H9 (cell line): Measurements from ENCODE around the gene COL23A1. TPM values are rescaled to one million over a fixed set of nuclear protein-coding genes. Genes with fewer than 3 reads are reported as not detected.

Experiments used
- DNase-seq: peaks from one replicate; pipeline ENCODE4 v3.0.0-alpha.2; 2017
- H2AFZ ChIP-seq: one replicate; pipeline ENCODE4 v1.6.1; 2013; ENCODE audit warnings: mild to moderate bottlenecking, low read length, control low read depth, moderate library complexity
- H2AK5ac ChIP-seq: 2 replicates; pipeline ENCODE4 v1.6.1; 2013; ENCODE audit warnings: low read length, control low read depth, mixed read lengths; ENCODE audit not compliant: insufficient read length
- H2BK120ac ChIP-seq: one replicate; pipeline ENCODE4 v1.6.1; 2013; ENCODE audit warnings: low read depth, mild to moderate bottlenecking, low read length, control low read depth, inconsistent platforms; ENCODE audit not compliant: poor library complexity, severe bottlenecking
- H2BK12ac ChIP-seq: 2 replicates; pipeline ENCODE4 v1.6.1; 2013; ENCODE audit warnings: low read length, control low read depth, mixed read lengths, low read depth; ENCODE audit not compliant: insufficient read length
- H2BK15ac ChIP-seq: 2 replicates; pipeline ENCODE4 v1.6.1; 2013; ENCODE audit warnings: low read depth, low read length, control low read depth
- H2BK20ac ChIP-seq: one replicate; pipeline ENCODE4 v1.6.1; 2013; ENCODE audit warnings: low read depth, mild to moderate bottlenecking, low read length, control low read depth, inconsistent platforms; ENCODE audit not compliant: poor library complexity, severe bottlenecking
- H2BK5ac ChIP-seq: 2 replicates; pipeline ENCODE4 v1.6.1; 2013; ENCODE audit warnings: low read length, control low read depth, mixed read lengths; ENCODE audit not compliant: insufficient read length
- H3K14ac ChIP-seq: 2 replicates; pipeline ENCODE4 v1.6.1; 2013; ENCODE audit warnings: low read length, control low read depth; ENCODE audit not compliant: insufficient read depth
- H3K18ac ChIP-seq: 2 replicates; pipeline ENCODE4 v1.6.1; 2013; ENCODE audit warnings: low read depth, mild to moderate bottlenecking, mixed read lengths, low read length, control low read depth; ENCODE audit not compliant: insufficient read length
- H3K23ac ChIP-seq: 2 replicates; pipeline ENCODE4 v1.6.1; 2013; ENCODE audit warnings: low read length, control low read depth, mixed read lengths, low read depth; ENCODE audit not compliant: insufficient read length
- H3K23me2 ChIP-seq: 2 replicates; pipeline ENCODE4 v1.6.1; 2013; ENCODE audit warnings: low read depth, mild to moderate bottlenecking, mixed read lengths, low read length, control low read depth; ENCODE audit not compliant: insufficient read length, poor library complexity, severe bottlenecking
- H3K27ac ChIP-seq: 2 replicates; pipeline ENCODE4 v1.5.1; 2013; ENCODE audit warnings: low read length, control low read depth, mixed read lengths, low read depth; ENCODE audit not compliant: insufficient read length
- H3K27me3 ChIP-seq: 2 replicates; pipeline ENCODE4 v1.6.1; 2013; ENCODE audit warnings: low read length, control low read depth, inconsistent platforms; ENCODE audit not compliant: insufficient read depth
- H3K4ac ChIP-seq: 2 replicates; pipeline ENCODE4 v1.6.1; 2013; ENCODE audit warnings: low read depth, mild to moderate bottlenecking, control low read depth, inconsistent platforms, low read length, moderate library complexity
- H3K4me1 ChIP-seq: 2 replicates; pipeline ENCODE4 v1.6.1; 2013; ENCODE audit warnings: low read length, control low read depth, inconsistent platforms; ENCODE audit not compliant: insufficient read depth
- H3K4me2 ChIP-seq: 2 replicates; pipeline ENCODE4 v1.6.1; 2013; ENCODE audit warnings: low read length, control low read depth, mixed read lengths; ENCODE audit not compliant: insufficient read length, insufficient read depth
- H3K56ac ChIP-seq: 2 replicates; pipeline ENCODE4 v1.6.1; 2013; ENCODE audit warnings: low read depth, mild to moderate bottlenecking, mixed read lengths, low read length, control low read depth; ENCODE audit not compliant: insufficient read length
- H3K79me1 ChIP-seq: 2 replicates; pipeline ENCODE4 v1.6.1; 2013; ENCODE audit warnings: low read depth, mild to moderate bottlenecking, moderate library complexity, low read length, control low read depth, inconsistent platforms; ENCODE audit not compliant: insufficient read depth, poor library complexity, severe bottlenecking
- H3K79me2 ChIP-seq: 2 replicates; pipeline ENCODE4 v1.6.1; 2013; ENCODE audit warnings: low read length, control low read depth, inconsistent platforms; ENCODE audit not compliant: insufficient read depth
- H3K9ac ChIP-seq: 2 replicates; pipeline ENCODE4 v1.6.1; 2013; ENCODE audit warnings: low read length, control low read depth, mixed read lengths; ENCODE audit not compliant: insufficient read length; ENCODE audit errors: extremely low read depth
- H3K9me3 ChIP-seq: one replicate; pipeline ENCODE4 v1.6.1; 2013; ENCODE audit warnings: low read depth, low read length, inconsistent platforms; ENCODE audit not compliant: control insufficient read depth
- H3T11ph ChIP-seq: one replicate; pipeline ENCODE4 v1.6.1; 2013; ENCODE audit warnings: mild to moderate bottlenecking, low read length, control low read depth, inconsistent platforms
- H4K20me1 ChIP-seq: one replicate; pipeline ENCODE4 v1.6.1; 2013; ENCODE audit not compliant: control insufficient read depth, insufficient read length, insufficient read depth
- H4K5ac ChIP-seq: 2 replicates; pipeline ENCODE4 v1.6.1; 2013; ENCODE audit warnings: low read depth, mild to moderate bottlenecking, mixed read lengths, low read length, control low read depth; ENCODE audit not compliant: insufficient read length
- H4K8ac ChIP-seq: replicated peaks from 2 replicates; pipeline ENCODE4 v1.6.1; 2013; ENCODE audit warnings: low read length, control low read depth, mixed read lengths, low read depth; ENCODE audit not compliant: insufficient read length
- H4K91ac ChIP-seq: 2 replicates; pipeline ENCODE4 v1.6.1; 2013; ENCODE audit warnings: low read depth, mild to moderate bottlenecking, moderate library complexity, mixed read lengths, low read length, control low read depth; ENCODE audit not compliant: insufficient read length
- H3K27ac Mint-ChIP-seq, 3 experiments: 2 replicates in 2 of 3; 3 replicates in 1 of 3; pipeline ENCODE4 v1.8.0; 2020 to 2021; ENCODE audit warnings: mixed read lengths in 3 of 3, mild to moderate bottlenecking in 1 of 3, moderate library complexity in 1 of 3
- H3K27me3 Mint-ChIP-seq: 2 replicates; pipeline ENCODE4 v1.8.0; 2021; ENCODE audit warnings: low read depth, mild to moderate bottlenecking, moderate library complexity, mixed read lengths
- H3K36me3 Mint-ChIP-seq, 3 experiments: 2 replicates in 2 of 3; 3 replicates in 1 of 3; pipeline ENCODE4 v1.8.0; 2020 to 2021; ENCODE audit warnings: low read depth in 3 of 3, mixed read lengths in 3 of 3; ENCODE audit not compliant: insufficient read depth in 1 of 3
- H3K4me1 Mint-ChIP-seq, 2 experiments: 2 replicates each; pipeline ENCODE4 v1.8.0; 2020; ENCODE audit warnings: mixed read lengths in 2 of 2
- H3K4me3 Mint-ChIP-seq, 2 experiments: 2 replicates in 1 of 2; 3 replicates in 1 of 2; pipeline ENCODE4 v1.8.0; 2020 to 2021; ENCODE audit warnings: mild to moderate bottlenecking in 2 of 2, mixed read lengths in 2 of 2, moderate library complexity in 1 of 2
- H3K9me3 Mint-ChIP-seq, 2 experiments: 2 replicates in 1 of 2; 3 replicates in 1 of 2; pipeline ENCODE4 v1.8.0; 2020; ENCODE audit warnings: mild to moderate bottlenecking in 2 of 2, mixed read lengths in 2 of 2, moderate library complexity in 1 of 2
- CTCF ChIP-seq: fragments of 200-600 bp; sonication (generic); conservative IDR thresholded peaks from 3 replicates; pipeline ENCODE4 v1.8.0; 2021; ENCODE audit warnings: antibody characterized with exemption, mild to moderate bottlenecking
- WGBS: extraction: QIAGEN DNeasy Blood & Tissue Kit; methylation state at CpG from one replicate; pipeline ENCODE4 v1.1.7; 2013; ENCODE audit warnings: missing lambda C conversion rate, low lambda C conversion rate, mixed read lengths; ENCODE audit not compliant: insufficient read length; ENCODE audit errors: extremely low coverage; 5-methylcytosine and 5-hydroxymethylcytosine counted together
- total RNA-seq: library from RNA; stranded (reverse); gene quantifications from 2 replicates; pipeline ENCODE4 v1.2.1, GENCODE V29; 2021

COL23A1 gene
- total RNA-seq, 1 experiment from 2014 or later = 2.6 TPM

- Mint-ChIP-seq H3K27ac (no peak overlapping the region; a peak in 1 of 7 replicates), H3K36me3 (0 out of 7 replicates have a peak, but pooled peaks cover 0 to 2% (median 0%) of the 10 kb centered on the region in 3 experiments), H3K27me3 (no peaks in the 10 kb centered on the region; the same call in 1 of the 2 replicates), H3K9me3 (peaks cover 0 to 2% of the 10 kb centered on the region in 2 experiments; a peak in 1 of 5 replicates), H3K4me3 (no peak overlapping the region), H3K4me1 (peaks cover 23 to 37% of the 10 kb centered on the region in 2 experiments)
- H2BK120ac ChIP-seq = no peak overlapping the region
- no peaks in the 10 kb centered on the region for H3K79me1 ChIP-seq
- H3K9me3 ChIP-seq = no peaks in the 10 kb centered on the region
- no peak for DNase-seq
- H3K9ac ChIP-seq = no peak overlapping the region
- H3K23me2 ChIP-seq = no peaks in the 10 kb centered on the region
- H3K18ac ChIP-seq = no peak overlapping the region
- H2BK20ac ChIP-seq = no peak overlapping the region
- no peak overlapping the region for H2BK5ac ChIP-seq
- H4K20me1 ChIP-seq = peaks cover 2% of the 10 kb centered on the region
- no peak overlapping the region for H2AK5ac ChIP-seq
- no peak overlapping the region for H2BK12ac ChIP-seq
- H3K4me2 ChIP-seq = no peak overlapping the region
- no peaks in the 10 kb centered on the region for H3K4me1 ChIP-seq
- no peak overlapping the region for H3K14ac ChIP-seq
- H3K27ac ChIP-seq = no peak overlapping the region
- H4K5ac ChIP-seq = no peak overlapping the region
- H4K8ac ChIP-seq = no peak overlapping the region
- no peak overlapping the region for H3K23ac ChIP-seq
- H3K79me2 ChIP-seq = no peaks in the 10 kb centered on the region
- TF ChIP-seq CTCF = no peak
- H2BK15ac ChIP-seq = no peak overlapping the region
- no peak overlapping the region for H3K4ac ChIP-seq
- no peak overlapping the region for H2AFZ ChIP-seq
- no peak overlapping the region for H3T11ph ChIP-seq
- H4K91ac ChIP-seq = no peak overlapping the region
- H3K27me3 ChIP-seq = no peaks in the 10 kb centered on the region
- WGBS = no CpG with 5 or more reads among the region's 11 CpGs
- H3K56ac ChIP-seq = no peak overlapping the region
Observed at GRCh38 chr5:178529080-178529479, 61.1 kb downstream of the COL23A1 start.
